HL-60 (cell line): ENCODE data around the gene KLHL25.

Experiments
- REST ChIP-seq: IDR thresholded peaks from 2 replicates; pipeline ENCODE4 v1.6.1; 2012; ENCODE audit warnings: low read depth; ENCODE audit not compliant: insufficient replicate concordance
- TF ChIP-seq, protein P1 (sequence below): IDR thresholded peaks from one replicate; pipeline ENCODE4 v1.5.1; 2011; ENCODE audit warnings: low read length, control low read depth, inconsistent platforms; ENCODE audit not compliant: insufficient read depth

DNA sequence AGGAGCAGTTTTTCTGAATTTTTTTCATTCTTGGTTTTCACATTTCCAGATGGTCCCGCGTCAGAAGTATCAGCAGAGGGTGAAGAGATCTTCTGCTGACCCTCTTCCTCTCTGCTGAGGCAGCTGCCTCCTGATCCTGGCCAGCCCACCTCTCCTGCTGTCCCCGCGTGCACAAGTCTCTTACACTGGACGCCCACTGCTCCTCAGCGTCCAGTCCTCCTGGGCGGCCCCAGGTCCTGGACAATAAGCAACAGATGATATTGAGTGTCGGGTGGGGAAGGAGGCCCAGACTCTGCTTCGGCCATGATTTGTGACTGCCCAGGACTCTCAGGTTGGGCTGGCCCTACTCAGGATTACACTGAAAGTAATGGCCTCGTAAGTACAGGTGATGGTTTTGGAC is 50.1 kb downstream of the KLHL25 start:
- no peak for TF ChIP-seq REST
- TF ChIP-seq, protein P1, sequence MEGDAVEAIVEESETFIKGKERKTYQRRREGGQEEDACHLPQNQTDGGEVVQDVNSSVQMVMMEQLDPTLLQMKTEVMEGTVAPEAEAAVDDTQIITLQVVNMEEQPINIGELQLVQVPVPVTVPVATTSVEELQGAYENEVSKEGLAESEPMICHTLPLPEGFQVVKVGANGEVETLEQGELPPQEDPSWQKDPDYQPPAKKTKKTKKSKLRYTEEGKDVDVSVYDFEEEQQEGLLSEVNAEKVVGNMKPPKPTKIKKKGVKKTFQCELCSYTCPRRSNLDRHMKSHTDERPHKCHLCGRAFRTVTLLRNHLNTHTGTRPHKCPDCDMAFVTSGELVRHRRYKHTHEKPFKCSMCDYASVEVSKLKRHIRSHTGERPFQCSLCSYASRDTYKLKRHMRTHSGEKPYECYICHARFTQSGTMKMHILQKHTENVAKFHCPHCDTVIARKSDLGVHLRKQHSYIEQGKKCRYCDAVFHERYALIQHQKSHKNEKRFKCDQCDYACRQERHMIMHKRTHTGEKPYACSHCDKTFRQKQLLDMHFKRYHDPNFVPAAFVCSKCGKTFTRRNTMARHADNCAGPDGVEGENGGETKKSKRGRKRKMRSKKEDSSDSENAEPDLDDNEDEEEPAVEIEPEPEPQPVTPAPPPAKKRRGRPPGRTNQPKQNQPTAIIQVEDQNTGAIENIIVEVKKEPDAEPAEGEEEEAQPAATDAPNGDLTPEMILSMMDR = no peak
